HUES6 (cell line): ENCODE results near the gene RNF149.
A peak's percentile ranks its signal among the peaks of the same experiment; 100 is the strongest.

Experiments used
- H3K27ac ChIP-seq: 2 replicates; pipeline ENCODE4 v1.7.0; 2013; ENCODE audit warnings: low read depth, mild to moderate bottlenecking, low read length, inconsistent platforms
- H3K27me3 ChIP-seq: 2 replicates; pipeline ENCODE4 v1.6.1; 2013; ENCODE audit warnings: low read length; ENCODE audit not compliant: control insufficient read depth, insufficient read depth
- H3K36me3 ChIP-seq: 2 replicates; pipeline ENCODE4 v1.6.1; 2013; ENCODE audit warnings: low read length; ENCODE audit not compliant: control insufficient read depth, insufficient read depth
- H3K4me1 ChIP-seq: 2 replicates; pipeline ENCODE4 v1.6.1; 2013; ENCODE audit warnings: low read length; ENCODE audit not compliant: control insufficient read depth, insufficient read depth
- H3K4me3 ChIP-seq: 2 replicates; pipeline ENCODE4 v1.5.1; 2013; ENCODE audit warnings: low read depth, low read length
- H3K9ac ChIP-seq: one replicate; pipeline ENCODE4 v1.6.1; 2013; ENCODE audit warnings: mild to moderate bottlenecking, low read length
- H3K9me3 ChIP-seq: 2 replicates; pipeline ENCODE4 v1.6.1; 2013; ENCODE audit warnings: low read depth, low read length; ENCODE audit not compliant: control insufficient read depth, insufficient read depth

The RNF149 gene

GRCh38 chr2:101307503-101307902 is 998 bp downstream of the RNF149 start:
- H3K27ac ChIP-seq = no peak overlapping the region
- peaks cover 14% of the 10 kb centered on the region; the same call in 1 of the 2 replicates for H3K4me1 ChIP-seq

GRCh38 chr2:101306410-101306809 is 2.1 kb downstream of the RNF149 start:
- 0 out of 2 replicates have a peak, but pooled peaks cover 5% of the 10 kb centered on the region for H3K36me3 ChIP-seq
- peak overlapping the region; percentile 79 for H3K4me3 ChIP-seq
- H3K27ac ChIP-seq = no peak overlapping the region
- peaks cover 4% of the 10 kb centered on the region; the same call in 1 of the 2 replicates for H3K27me3 ChIP-seq
- no peaks in the 10 kb centered on the region for H3K9me3 ChIP-seq
- H3K9ac ChIP-seq = no peak overlapping the region
- H3K4me1 ChIP-seq = peaks cover 14% of the 10 kb centered on the region; the same call in 1 of the 2 replicates

More at GRCh38 chr2:101307503-101307902, 998 bp downstream of the RNF149 start:
- H3K9ac ChIP-seq = peak overlapping the region; percentile 70
- peaks cover 4% of the 10 kb centered on the region; the same call in 1 of the 2 replicates for H3K27me3 ChIP-seq
- H3K9me3 ChIP-seq = no peaks in the 10 kb centered on the region
- H3K36me3 ChIP-seq = 0 out of 2 replicates have a peak, but pooled peaks cover 3% of the 10 kb centered on the region
- peak overlapping the region; percentile 79 for H3K4me3 ChIP-seq

GRCh38 chr2:101305492-101306078 is 2.9 kb downstream of the RNF149 start:
- peaks cover 4% of the 10 kb centered on the region; the same call in 1 of the 2 replicates for H3K27me3 ChIP-seq
- no peaks in the 10 kb centered on the region for H3K9me3 ChIP-seq
- H3K27ac ChIP-seq = no peak overlapping the region
- H3K4me1 ChIP-seq = peaks cover 14% of the 10 kb centered on the region; the same call in 1 of the 2 replicates
- no peak overlapping the region for H3K9ac ChIP-seq
- peak overlapping the region; percentile 79; the same call in 1 of the 2 replicates for H3K4me3 ChIP-seq
- H3K36me3 ChIP-seq = 0 out of 2 replicates have a peak, but pooled peaks cover 5% of the 10 kb centered on the region

GRCh38 chr2:101305035-101305434 is 3.5 kb downstream of the RNF149 start:
- H3K4me3 ChIP-seq = no peak overlapping the region
- peaks cover 4% of the 10 kb centered on the region; the same call in 1 of the 2 replicates for H3K27me3 ChIP-seq
- H3K9ac ChIP-seq = no peak overlapping the region
- H3K9me3 ChIP-seq = no peaks in the 10 kb centered on the region
- no peak overlapping the region for H3K27ac ChIP-seq
- H3K36me3 ChIP-seq = 0 out of 2 replicates have a peak, but pooled peaks cover 5% of the 10 kb centered on the region
- peaks cover 14% of the 10 kb centered on the region; the same call in 1 of the 2 replicates for H3K4me1 ChIP-seq

- no peak overlapping the region for H3K27ac ChIP-seq
- no peak overlapping the region for H3K9ac ChIP-seq
- H3K36me3 ChIP-seq = 0 out of 2 replicates have a peak, but pooled peaks cover 8% of the 10 kb centered on the region
- H3K4me1 ChIP-seq = peaks cover 14% of the 10 kb centered on the region; the same call in 1 of the 2 replicates
- no peaks in the 10 kb centered on the region for H3K9me3 ChIP-seq
- H3K27me3 ChIP-seq = peaks cover 4% of the 10 kb centered on the region; the same call in 1 of the 2 replicates
- no peak overlapping the region for H3K4me3 ChIP-seq
These were observed 4.8 kb downstream of the RNF149 start for GRCh38 chr2:101303688-101304087.

GRCh38 chr2:101302016-101302415 is 6.5 kb downstream of the RNF149 start:
- Histone ChIP-seq H3K4me1 (peaks cover 14% of the 10 kb centered on the region; the same call in 1 of the 2 replicates), H3K9me3 (no peaks in the 10 kb centered on the region), H3K27ac (no peak overlapping the region), H3K4me3 (no peak overlapping the region), H3K36me3 (0 out of 2 replicates have a peak, but pooled peaks cover 8% of the 10 kb centered on the region), H3K27me3 (no peaks in the 10 kb centered on the region), H3K9ac (no peak overlapping the region)

- 0 out of 2 replicates have a peak, but pooled peaks cover 3% of the 10 kb centered on the region for H3K4me1 ChIP-seq
- H3K9me3 ChIP-seq = no peaks in the 10 kb centered on the region
- no peaks in the 10 kb centered on the region for H3K27me3 ChIP-seq
- H3K36me3 ChIP-seq = 0 out of 2 replicates have a peak, but pooled peaks cover 8% of the 10 kb centered on the region
- no peak overlapping the region for H3K9ac ChIP-seq
- no peak overlapping the region for H3K4me3 ChIP-seq
- H3K27ac ChIP-seq = no peak overlapping the region
These were observed 7.7 kb downstream of the RNF149 start for GRCh38 chr2:101300836-101301235.

- Histone ChIP-seq H3K9me3 (no peaks in the 10 kb centered on the region), H3K4me3 (no peak overlapping the region), H3K27ac (no peak overlapping the region), H3K4me1 (no peaks in the 10 kb centered on the region), H3K36me3 (peaks cover 8% of the 10 kb centered on the region), H3K9ac (no peak overlapping the region), H3K27me3 (no peaks in the 10 kb centered on the region)
These were observed 8.3 kb downstream of the RNF149 start for GRCh38 chr2:101300164-101300563.

- H3K4me1 ChIP-seq = no peaks in the 10 kb centered on the region
- peaks cover 14% of the 10 kb centered on the region for H3K36me3 ChIP-seq
- no peaks in the 10 kb centered on the region for H3K9me3 ChIP-seq
- H3K27ac ChIP-seq = no peak overlapping the region
- H3K4me3 ChIP-seq = no peak overlapping the region
- no peaks in the 10 kb centered on the region for H3K27me3 ChIP-seq
- no peak overlapping the region for H3K9ac ChIP-seq
These were observed 8.9 kb downstream of the RNF149 start for GRCh38 chr2:101299604-101300003.

- no peak overlapping the region for H3K9ac ChIP-seq
- no peaks in the 10 kb centered on the region for H3K27me3 ChIP-seq
- H3K36me3 ChIP-seq = peaks cover 28% of the 10 kb centered on the region
- H3K27ac ChIP-seq = no peak overlapping the region
- no peaks in the 10 kb centered on the region for H3K4me1 ChIP-seq
- H3K4me3 ChIP-seq = no peak overlapping the region
- H3K9me3 ChIP-seq = no peaks in the 10 kb centered on the region
These were observed 11.1 kb downstream of the RNF149 start for GRCh38 chr2:101297383-101297782.

GRCh38 chr2:101296371-101296770 is 12.1 kb downstream of the RNF149 start:
- peaks cover 32% of the 10 kb centered on the region for H3K36me3 ChIP-seq
- H3K9me3 ChIP-seq = no peaks in the 10 kb centered on the region
- no peak overlapping the region for H3K4me3 ChIP-seq
- H3K4me1 ChIP-seq = no peaks in the 10 kb centered on the region
- H3K9ac ChIP-seq = no peak overlapping the region
- H3K27ac ChIP-seq = no peak overlapping the region
- H3K27me3 ChIP-seq = no peaks in the 10 kb centered on the region
